CD14-positive monocyte (primary cell): ENCODE measurements around the gene NEURL1B. TPM values are rescaled to one million over a fixed set of nuclear protein-coding genes. Genes with fewer than 3 reads are reported as not detected.

Source experiments
- DNase-seq, 3 donors: peaks; one replicate each; pipeline ENCODE4 v3.0.0-alpha.2; 2011 to 2022
- H2AFZ ChIP-seq: 2 replicates; pipeline ENCODE4 v1.6.0; 2012; ENCODE audit warnings: mild to moderate bottlenecking, low read depth, low read length, inconsistent platforms; ENCODE audit not compliant: insufficient read depth, poor library complexity, severe bottlenecking
- H3K27ac ChIP-seq, 2 donors: 1 replicate in 1 of 2; 2 replicates in 1 of 2; pipeline ENCODE4 v1.5.1; 2012 to 2013; ENCODE audit warnings: low read length in 2 of 2, control low read depth in 1 of 2, inconsistent platforms in 1 of 2, low read depth in 1 of 2, mild to moderate bottlenecking in 1 of 2
- H3K27me3 ChIP-seq, 2 donors: one replicate each; pipeline versions ENCODE4 v1.6.0 to v1.6.1; 2011 to 2013; ENCODE audit warnings: low read length in 2 of 2; ENCODE audit not compliant: control insufficient read depth in 2 of 2, insufficient read depth in 2 of 2
- H3K36me3 ChIP-seq, 2 donors: replicated peaks in 1 of 2; 1 replicate in 1 of 2; 2 replicates in 1 of 2; pipeline versions ENCODE4 v1.5.1 to v1.6.1; 2012 to 2013; ENCODE audit warnings: low read length in 2 of 2, control low read depth in 1 of 2, inconsistent platforms in 1 of 2, mild to moderate bottlenecking in 1 of 2; ENCODE audit not compliant: insufficient read depth in 2 of 2, control insufficient read depth in 1 of 2
- H3K4me1 ChIP-seq, 2 donors: 1 replicate in 1 of 2; 2 replicates in 1 of 2; pipeline versions ENCODE4 v1.5.1 to v1.6.1; 2012 to 2013; ENCODE audit warnings: low read length in 2 of 2, control low read depth in 1 of 2, inconsistent platforms in 1 of 2, mild to moderate bottlenecking in 1 of 2, moderate library complexity in 1 of 2; ENCODE audit not compliant: insufficient read depth in 2 of 2, control insufficient read depth in 1 of 2
- H3K4me2 ChIP-seq: replicated peaks from 2 replicates; pipeline ENCODE3; 2012; ENCODE audit warnings: low read length, moderate library complexity, mild to moderate bottlenecking; ENCODE audit not compliant: poor library complexity, severe bottlenecking; ENCODE audit errors: extremely low read depth
- H3K4me3 ChIP-seq, 3 experiments: fragments of 200-600 bp in 1 of 3; sonication (generic) in 1 of 3; replicated peaks in 1 of 3; 1 replicate in 2 of 3; 2 replicates in 1 of 3; pipeline ENCODE4 v1.5.1; 2011 to 2013; ENCODE audit warnings: low read length in 3 of 3, mild to moderate bottlenecking in 3 of 3, control low read depth in 2 of 3, low read depth in 2 of 3, inconsistent platforms in 1 of 3, moderate library complexity in 1 of 3
- H3K79me2 ChIP-seq: 2 replicates; pipeline ENCODE4 v1.6.0; 2012; ENCODE audit warnings: mild to moderate bottlenecking, control low read depth, inconsistent platforms, low read length, moderate library complexity; ENCODE audit not compliant: insufficient read depth
- H3K9ac ChIP-seq: 2 replicates; pipeline ENCODE4 v1.6.0; 2017; ENCODE audit warnings: low read length, mild to moderate bottlenecking; ENCODE audit not compliant: insufficient read depth, poor library complexity, severe bottlenecking
- H3K9me3 ChIP-seq, 2 donors: replicated peaks in 1 of 2; 1 replicate in 1 of 2; 2 replicates in 1 of 2; pipeline versions ENCODE4 v1.5.1 to v1.6.1; 2012 to 2013; ENCODE audit warnings: low read length in 2 of 2, control low read depth in 1 of 2; ENCODE audit not compliant: control insufficient read depth in 1 of 2, insufficient read depth in 1 of 2
- H4K20me1 ChIP-seq: 2 replicates; pipeline ENCODE4 v1.6.0; 2012; ENCODE audit warnings: mild to moderate bottlenecking, low read length, control low read depth, moderate library complexity; ENCODE audit not compliant: insufficient read depth
- H3K27ac Mint-ChIP-seq, 7 donors: one replicate each; pipeline ENCODE4 v1.8.0; 2020; ENCODE audit warnings: mild to moderate bottlenecking in 7 of 7, mixed read lengths in 7 of 7, moderate library complexity in 6 of 7, inconsistent platforms in 2 of 7
- H3K27me3 Mint-ChIP-seq, 3 donors: one replicate each; pipeline ENCODE4 v1.8.0; 2021 to 2022; ENCODE audit warnings: low read depth in 3 of 3, mild to moderate bottlenecking in 3 of 3, mixed read lengths in 3 of 3, moderate library complexity in 3 of 3, inconsistent platforms in 1 of 3
- H3K36me3 Mint-ChIP-seq, 2 donors: one replicate each; pipeline ENCODE4 v1.8.0; 2020; ENCODE audit warnings: mixed read lengths in 2 of 2, inconsistent platforms in 1 of 2, mild to moderate bottlenecking in 1 of 2
- H3K4me1 Mint-ChIP-seq: one replicate; pipeline ENCODE4 v1.8.0; 2020; ENCODE audit warnings: mild to moderate bottlenecking, mixed read lengths
- H3K4me3 Mint-ChIP-seq, 2 donors: one replicate each; pipeline ENCODE4 v1.8.0; 2020; ENCODE audit warnings: mild to moderate bottlenecking in 2 of 2, mixed read lengths in 2 of 2, moderate library complexity in 1 of 2
- H3K9me3 Mint-ChIP-seq, 7 donors: one replicate each; pipeline ENCODE4 v1.8.0; 2020 to 2022; ENCODE audit warnings: mixed read lengths in 7 of 7, mild to moderate bottlenecking in 6 of 7, moderate library complexity in 6 of 7, inconsistent platforms in 2 of 7
- CTCF ChIP-seq: fragments of 200-600 bp; IDR thresholded peaks from one replicate; pipeline ENCODE4 v1.8.0; 2022; ENCODE audit warnings: antibody characterized with exemption, mild to moderate bottlenecking
- WGBS: methylation state at CpG from one replicate; pipeline ENCODE4 v1.1.5; 2013; ENCODE audit warnings: missing lambda C conversion rate; ENCODE audit not compliant: insufficient coverage; 5-methylcytosine and 5-hydroxymethylcytosine counted together
- intact Hi-C, 2 donors: fragments of 100-400 bp; cut with micrococcal nuclease; formaldehyde crosslinking; loops; one replicate each; pipeline versions ENCODE4 v1.15.0 to v1.15.1; 2023
- polyA plus RNA-seq, 3 donors: library from polyadenylated mRNA; depleted of rRNA in 1 of 3; unstranded in 2 of 3; stranded (reverse) in 1 of 3; fragments of 300-500 nt in 2 of 3; fragments of >200 nt in 1 of 3; fragmentation: Illumina TruSeq in 2 of 3; gene quantifications; 1 replicate in 2 of 3; 2 replicates in 1 of 3; pipeline ENCODE4 v1.2.3, GENCODE V29; 2012 to 2021

Gene NEURL1B
- polyA plus RNA-seq, 3 donors, result 0.01 TPM; not detected in 2

GRCh38 chr5:172725785-172726184 is 84.7 kb downstream of the NEURL1B start:
- Histone ChIP-seq H3K4me2 (no peak overlapping the region), H3K9ac (no peak overlapping the region)
- WGBS, result 100% methylated on average over 3 of the region's 5 CpGs

GRCh38 chr5:172726966-172727365 is 85.9 kb downstream of the NEURL1B start:
- peak overlapping the region in 1 of 7 donors; percentile 46 for H3K27ac Mint-ChIP-seq
- Histone ChIP-seq H3K9me3 (no peaks in the 10 kb centered on the region), H3K27me3 (no peaks in the 10 kb centered on the region), H2AFZ (no peak overlapping the region), H3K4me1 (no peaks in the 10 kb centered on the region), H3K4me3 (no peak overlapping the region), H3K4me2 (no peak overlapping the region), H3K27ac (no peak overlapping the region), H3K36me3 (no peaks in the 10 kb centered on the region), H3K9ac (no peak overlapping the region), H4K20me1 (no peaks in the 10 kb centered on the region), H3K79me2 (no peaks in the 10 kb centered on the region)
- H3K27me3 Mint-ChIP-seq, result peaks cover 3 to 12% (median 10%) of the 10 kb centered on the region in 3 donors
- H3K36me3 Mint-ChIP-seq, result no peaks in the 10 kb centered on the region
- 100% methylated on average over 4 of the region's 11 CpGs for WGBS
- H3K9me3 Mint-ChIP-seq, result peaks cover 0 to 1% (median 0%) of the 10 kb centered on the region in 7 donors
- TF ChIP-seq CTCF, result no peak
- H3K4me1 Mint-ChIP-seq, result no peaks in the 10 kb centered on the region
- H3K4me3 Mint-ChIP-seq, result no peak overlapping the region
- DNase-seq, result no peak
- intact Hi-C loops, result no loop called here

More at GRCh38 chr5:172725785-172726184, 84.7 kb downstream of the NEURL1B start:
- no peak overlapping the region for H3K4me3 Mint-ChIP-seq
- H3K27ac Mint-ChIP-seq, result no peak overlapping the region
- H3K4me1 ChIP-seq, result no peaks in the 10 kb centered on the region
- no peaks in the 10 kb centered on the region for H3K36me3 ChIP-seq
- no peaks in the 10 kb centered on the region for H4K20me1 ChIP-seq
- intact Hi-C loops, result no loop called here
- no peaks in the 10 kb centered on the region for H3K9me3 ChIP-seq
- H3K9me3 Mint-ChIP-seq, result no peaks in the 10 kb centered on the region
- H2AFZ ChIP-seq, result no peak overlapping the region
- no peaks in the 10 kb centered on the region for H3K36me3 Mint-ChIP-seq
- no peaks in the 10 kb centered on the region for H3K79me2 ChIP-seq
- TF ChIP-seq CTCF, result no peak
- no peak overlapping the region for H3K4me3 ChIP-seq
- no peaks in the 10 kb centered on the region for H3K4me1 Mint-ChIP-seq
- H3K27ac ChIP-seq, result no peak overlapping the region
- peaks cover 2 to 10% (median 10%) of the 10 kb centered on the region in 3 donors for H3K27me3 Mint-ChIP-seq
- DNase-seq, result no peak
- H3K27me3 ChIP-seq, result no peaks in the 10 kb centered on the region
